ENCODE data around the gene IL3RA.
"Not testable (repeated sequence)": the region's sequence is repeated elsewhere in the genome, so short reads cannot be mapped to it uniquely, and the experiment has no call there.

IL3RA gene

DNA sequence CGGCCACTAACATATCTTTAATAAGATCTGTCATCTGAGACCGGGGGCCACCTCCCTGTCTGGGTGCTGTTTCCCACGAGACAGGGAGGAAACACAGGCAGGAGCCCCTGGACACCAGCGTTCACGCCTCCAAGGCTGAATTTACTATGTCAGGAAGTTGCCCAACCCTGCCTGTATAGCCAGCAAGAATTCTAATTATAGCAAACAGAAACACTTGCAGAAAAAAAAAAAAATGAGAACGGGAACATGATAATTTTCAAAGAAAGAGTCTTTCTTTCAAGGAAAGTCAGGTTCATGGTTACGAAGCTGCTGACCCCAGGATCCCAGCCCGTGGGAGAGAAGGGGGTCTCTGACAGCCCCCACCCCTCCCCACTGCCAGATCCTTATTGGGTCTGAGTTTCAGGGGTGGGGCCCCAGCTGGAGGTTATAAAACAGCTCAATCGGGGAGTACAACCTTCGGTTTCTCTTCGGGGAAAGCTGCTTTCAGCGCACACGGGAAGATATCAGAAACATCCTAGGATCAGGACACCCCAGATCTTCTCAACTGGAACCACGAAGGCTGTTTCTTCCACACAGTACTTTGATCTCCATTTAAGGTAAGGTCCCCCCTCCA, at the start of gene IL3RA:
TSS of gene IL3RA (plus strand) at position 455 of the 613 bp plus-strand sequence. CDS start 4,981 bp downstream, outside the sequence.
- DNase-seq (ENCODE audit: low read depth), result no peak

DNA sequence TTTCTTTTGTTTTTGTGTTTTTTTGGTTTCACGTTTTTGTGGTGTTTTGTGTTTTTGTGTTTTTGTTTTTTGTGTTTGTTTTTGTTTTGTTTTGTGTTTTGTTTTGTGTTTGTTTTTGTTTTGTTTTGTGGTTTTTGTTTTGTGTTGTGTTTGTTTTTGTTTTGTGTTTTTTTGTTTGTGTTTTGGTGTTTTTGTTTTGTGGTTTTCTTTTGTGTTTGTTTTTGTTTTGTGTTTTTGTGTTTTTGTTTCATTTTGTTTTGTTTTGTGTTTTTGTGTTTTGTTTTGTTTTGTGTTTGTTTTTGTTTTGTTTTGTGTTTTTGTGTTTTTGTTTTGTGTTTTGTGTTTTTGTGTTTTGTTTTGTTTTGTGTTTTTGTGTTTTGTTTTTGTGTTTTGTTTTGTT, 47.0 kb upstream of the IL3RA start:
- DNase-seq (ENCODE audit: low read depth), result no peak

- DNase-seq (ENCODE audit: low read depth), result no peak
Measured at GRCh38 chrX:1291110-1291740, 45.4 kb upstream of the IL3RA start.

- DNase-seq (ENCODE audit: low read depth), result no peak
Measured at GRCh38 chrX:1292575-1293290, 43.9 kb upstream of the IL3RA start.

DNA sequence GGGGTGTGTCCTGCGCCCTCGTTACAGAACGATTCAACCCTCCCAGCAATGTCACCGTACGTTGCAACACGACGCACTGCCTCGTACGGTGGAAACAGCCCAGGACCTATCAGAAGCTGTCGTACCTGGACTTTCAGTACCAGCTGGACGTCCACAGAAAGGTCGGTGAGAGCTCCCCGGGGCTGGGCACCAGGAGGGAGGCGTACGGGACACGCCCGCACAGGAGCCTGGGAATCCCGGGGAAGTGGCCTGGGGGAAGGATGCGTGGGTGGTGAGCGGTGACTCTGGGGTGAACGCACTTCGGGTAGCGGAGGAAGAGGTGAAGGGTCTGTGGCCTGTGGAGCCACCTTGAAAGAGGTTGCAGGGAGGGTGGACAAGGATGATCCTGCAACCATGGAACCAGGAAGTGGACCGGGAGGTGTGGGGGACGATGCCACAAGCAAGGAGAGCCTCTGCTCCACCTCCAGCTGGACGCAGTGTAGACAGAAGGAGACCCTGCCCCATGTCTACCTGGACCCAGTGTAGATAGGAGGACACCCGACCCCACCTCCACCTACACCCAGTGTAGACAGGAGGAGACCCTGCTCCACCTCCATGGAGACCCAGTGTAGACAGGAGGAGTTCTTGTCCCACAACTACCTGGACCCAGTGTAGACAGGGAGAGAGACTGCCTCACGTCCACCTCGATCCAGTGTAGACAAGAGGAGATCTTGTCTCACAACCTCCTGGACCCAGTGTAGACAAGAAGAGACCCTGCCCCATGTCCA, 42.1 kb upstream of the IL3RA start:
- DNase-seq (ENCODE audit: low read depth), result no peak

DNA sequence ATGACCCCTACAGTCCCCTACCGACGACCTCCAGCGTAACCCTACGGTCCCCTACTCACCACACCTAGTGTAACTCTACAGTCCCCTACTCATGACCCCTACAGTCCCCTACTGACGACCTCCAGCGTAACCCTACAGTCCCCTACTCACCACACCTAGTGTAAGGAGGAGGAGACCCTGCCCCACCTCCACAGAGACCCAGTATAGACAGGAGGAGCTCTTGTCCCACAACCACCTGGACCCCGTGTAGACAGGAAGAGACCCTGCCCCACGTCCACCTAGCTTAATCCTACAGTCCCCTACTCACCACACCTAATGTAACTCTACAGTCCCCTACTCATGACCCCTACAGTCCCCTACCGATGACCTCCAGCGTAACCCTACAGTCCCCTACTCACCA, 41.0 kb upstream of the IL3RA start:
- DNase-seq (ENCODE audit: low read depth), result no peak

- DNase-seq (ENCODE audit: low read depth), result not testable (repeated sequence)
Measured at GRCh38 chrX:1297591-1297990, 39.0 kb upstream of the IL3RA start.

GRCh38 chrX:1300449-1300848, 36.1 kb upstream of the IL3RA start:
- DNase-seq (ENCODE audit: low read depth), result no peak

DNA sequence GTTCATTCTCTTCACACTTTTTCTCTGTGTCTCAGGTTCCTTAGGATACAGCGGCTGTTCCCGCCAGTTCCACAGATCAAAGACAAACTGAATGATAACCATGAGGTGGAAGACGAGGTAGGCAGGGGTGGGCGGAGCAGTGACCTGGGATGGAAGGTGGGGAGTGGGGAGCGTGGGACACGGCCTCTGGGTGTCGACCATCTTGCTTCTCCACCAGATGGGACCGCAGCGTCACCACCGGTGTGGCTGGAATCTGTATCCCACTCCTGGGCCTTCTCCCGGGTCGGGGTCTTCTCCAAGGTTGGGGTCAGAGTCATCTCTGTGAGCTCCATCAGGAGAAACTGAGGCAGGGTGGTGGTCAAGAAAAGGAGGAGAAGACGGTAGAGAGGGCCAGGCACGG, 31.2 kb upstream of the IL3RA start:
- DNase-seq (ENCODE audit: low read depth), result no peak

DNA sequence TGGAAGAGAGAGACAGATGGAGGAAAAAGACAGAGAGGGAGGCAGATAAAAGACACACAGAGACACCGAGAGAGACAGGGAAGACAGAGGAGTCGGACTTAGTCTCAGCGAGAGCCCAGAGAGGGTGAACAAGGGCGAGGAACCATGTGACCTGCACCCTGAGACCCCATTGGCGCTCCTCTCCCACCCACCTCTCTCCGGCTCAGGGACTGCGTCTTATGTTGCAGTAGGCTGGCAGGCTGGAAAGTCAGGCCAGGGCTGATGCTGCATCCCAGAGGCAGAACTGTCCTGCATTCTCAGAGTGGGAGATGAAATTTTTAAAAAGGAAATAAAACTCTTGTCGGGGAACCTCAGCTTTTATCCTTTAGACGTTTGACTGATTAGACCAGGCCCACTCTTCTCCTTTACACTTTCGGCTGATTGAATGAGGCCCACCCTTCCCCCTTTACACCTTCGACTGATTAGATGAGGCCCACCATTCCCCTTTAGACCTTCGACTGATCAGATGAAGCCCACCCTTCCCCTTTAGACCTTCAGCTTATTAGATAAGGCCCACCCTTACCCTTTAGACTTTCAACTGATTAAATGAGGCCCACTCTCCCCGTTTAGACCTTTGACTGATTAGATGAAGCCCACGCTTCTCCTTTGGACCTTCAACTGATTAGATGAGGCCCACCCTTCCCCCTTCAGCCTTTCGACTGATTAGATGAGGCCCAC, 29.5 kb upstream of the IL3RA start:
- no peak for DNase-seq (ENCODE audit: low read depth)

- DNase-seq (ENCODE audit: low read depth), result no peak
Measured at GRCh38 chrX:1307626-1308340, 28.8 kb upstream of the IL3RA start.

DNA sequence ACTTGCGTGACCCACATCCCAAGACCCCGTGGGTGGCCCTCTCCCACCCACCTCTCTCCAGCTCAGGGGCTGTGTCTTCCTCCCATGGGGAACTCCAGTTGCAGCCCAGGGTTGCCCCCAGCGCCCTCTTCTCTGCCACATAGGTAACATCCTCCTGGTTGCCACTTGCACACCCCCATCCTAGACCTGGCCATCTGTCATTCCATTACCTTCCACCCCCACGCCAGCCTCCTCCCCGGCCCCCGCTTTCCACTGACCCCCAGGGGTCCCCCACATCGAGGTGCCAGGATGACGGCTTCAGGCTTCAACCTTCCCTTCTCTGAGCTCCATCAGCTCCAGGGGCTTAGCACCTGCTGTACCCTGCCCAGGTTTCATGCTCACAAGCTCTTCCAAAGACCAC, 28.1 kb upstream of the IL3RA start:
- DNase-seq (ENCODE audit: low read depth), result no peak

DNA sequence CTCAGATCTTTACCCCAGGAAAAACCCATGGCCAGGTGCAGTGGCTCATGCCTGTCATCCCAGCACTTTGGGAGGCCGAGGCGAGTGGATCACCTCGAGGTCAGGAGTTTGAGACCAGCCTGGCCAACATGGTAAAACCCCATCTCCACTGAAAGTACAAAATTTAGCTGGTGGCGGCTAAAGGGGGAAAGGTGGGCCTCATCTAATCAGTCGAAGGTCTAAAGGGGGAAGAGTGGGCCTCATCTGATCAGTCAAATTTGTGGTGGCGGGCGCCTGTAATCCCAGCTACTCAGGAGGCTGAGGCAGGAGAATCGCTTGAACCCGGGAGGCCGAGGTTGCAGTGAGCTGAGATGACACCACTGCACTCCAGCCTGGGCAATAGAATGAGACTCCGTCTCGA, 27.7 kb upstream of the IL3RA start:
- not testable (repeated sequence) for DNase-seq (ENCODE audit: low read depth)

DNA sequence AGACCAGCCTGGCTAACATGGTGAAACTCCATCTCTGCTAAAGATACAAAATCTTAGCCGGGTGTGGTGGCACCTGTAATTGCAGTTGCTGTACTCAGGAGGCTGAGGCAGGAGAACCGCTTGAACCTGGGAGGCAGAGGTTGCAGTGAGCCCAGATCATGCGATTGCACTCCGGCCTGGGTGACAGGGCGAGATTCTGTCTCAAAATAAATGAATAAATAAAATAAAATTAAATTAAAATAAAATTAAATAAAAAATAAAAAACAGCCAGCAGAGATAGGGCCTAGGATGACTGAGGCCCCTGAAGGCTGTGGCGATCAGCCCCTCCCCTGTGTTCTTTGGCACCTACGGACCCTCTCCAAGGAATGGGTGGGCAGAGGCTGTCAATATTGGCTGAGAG, 22.8 kb upstream of the IL3RA start:
- no peak for DNase-seq (ENCODE audit: low read depth)

DNA sequence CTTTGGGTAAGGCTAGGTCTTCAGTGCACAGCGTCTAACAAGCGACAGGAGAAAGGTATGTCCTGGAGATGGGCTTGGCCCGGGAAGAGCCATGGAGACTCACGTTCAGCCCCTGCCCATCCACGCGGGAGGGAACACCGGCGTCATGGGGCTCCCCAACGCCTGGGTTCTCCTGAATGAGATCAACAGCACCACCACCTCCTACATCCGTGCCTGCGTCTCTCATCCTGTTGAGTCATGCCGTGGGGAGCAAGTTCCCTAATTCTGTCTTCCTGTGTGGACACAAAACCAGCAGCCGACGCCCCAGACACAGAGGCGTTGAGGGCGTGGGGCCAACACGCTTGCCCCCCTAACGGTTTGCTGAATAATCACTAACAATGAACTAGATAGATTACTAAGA, 20.1 kb upstream of the IL3RA start:
- DNase-seq (ENCODE audit: low read depth), result no peak

DNA sequence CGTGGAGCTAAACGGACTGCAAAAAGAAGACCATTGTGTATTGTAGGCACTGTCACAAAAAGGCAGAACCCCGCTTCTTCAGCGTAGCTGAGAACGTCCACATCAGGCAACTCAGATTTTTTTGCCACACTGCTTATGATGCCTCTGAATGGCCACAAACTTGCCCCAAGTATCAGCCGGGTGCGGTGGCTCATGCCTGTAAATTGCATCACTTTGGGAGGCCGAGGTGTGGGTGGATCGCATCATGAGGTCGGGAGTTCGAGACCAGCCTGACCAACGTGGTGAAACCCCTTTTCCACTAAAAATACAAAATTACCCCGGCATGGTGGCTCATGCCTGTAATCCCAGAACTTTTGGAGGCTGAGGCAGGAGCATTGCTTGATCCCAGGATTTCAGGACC, 14.9 kb upstream of the IL3RA start:
- no peak for DNase-seq (ENCODE audit: low read depth)

- no peak for DNase-seq (ENCODE audit: low read depth)
Measured at GRCh38 chrX:1322393-1322792, 14.2 kb upstream of the IL3RA start.

- DNase-seq (ENCODE audit: low read depth), result no peak
Measured at GRCh38 chrX:1323315-1323714, 13.3 kb upstream of the IL3RA start.

DNA sequence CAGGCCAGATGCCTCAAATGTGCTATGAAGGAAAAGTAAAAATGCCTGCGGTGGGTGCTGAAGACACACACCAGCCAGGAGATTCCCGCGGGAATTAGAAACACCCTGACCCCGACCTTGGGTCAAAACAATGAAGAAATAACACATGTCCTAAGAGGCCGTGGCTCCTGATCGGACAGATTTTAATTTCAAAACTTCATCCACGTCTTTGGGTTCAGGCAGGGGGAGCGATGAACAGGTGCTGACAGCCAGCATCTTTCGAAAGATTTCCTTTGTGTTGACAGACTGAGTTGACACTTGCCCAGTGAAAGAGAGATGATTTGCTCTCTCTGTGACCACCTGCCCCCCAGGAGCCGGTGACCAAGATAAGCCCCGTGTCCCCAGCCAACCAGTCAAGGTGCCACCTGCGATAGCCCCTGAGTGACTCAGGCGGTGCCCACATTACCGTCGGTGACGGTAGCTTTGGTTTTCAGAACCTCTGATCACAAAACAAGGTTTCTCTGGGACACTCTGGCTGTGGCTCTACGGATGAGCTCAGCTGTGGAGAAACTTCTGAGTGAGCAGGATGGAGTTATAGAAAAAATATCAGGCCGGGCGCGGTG, 11.0 kb upstream of the IL3RA start:
- DNase-seq (ENCODE audit: low read depth), result no peak

- no peak for DNase-seq (ENCODE audit: low read depth)
Measured at GRCh38 chrX:1327651-1328304, 8.8 kb upstream of the IL3RA start.
